ENCODE data around the gene ME3.

GRCh38 chr11:86668929-86669328, 3.5 kb downstream of the ME3 start:
- TF ChIP-seq CTCF (IDR thresholded peaks at IDR 0.05): no peak
- no peak for TF ChIP-seq POLR2A (IDR thresholded peaks at IDR 0.05)
